ENCODE measurements around the gene KIAA1210. TPM values are rescaled to one million over a fixed set of nuclear protein-coding genes. Genes with fewer than 3 reads are reported as not detected.

The KIAA1210 gene
- total and polyA plus RNA-seq, 4 donors, result 0.20 TPM; not detected in 3

DNA sequence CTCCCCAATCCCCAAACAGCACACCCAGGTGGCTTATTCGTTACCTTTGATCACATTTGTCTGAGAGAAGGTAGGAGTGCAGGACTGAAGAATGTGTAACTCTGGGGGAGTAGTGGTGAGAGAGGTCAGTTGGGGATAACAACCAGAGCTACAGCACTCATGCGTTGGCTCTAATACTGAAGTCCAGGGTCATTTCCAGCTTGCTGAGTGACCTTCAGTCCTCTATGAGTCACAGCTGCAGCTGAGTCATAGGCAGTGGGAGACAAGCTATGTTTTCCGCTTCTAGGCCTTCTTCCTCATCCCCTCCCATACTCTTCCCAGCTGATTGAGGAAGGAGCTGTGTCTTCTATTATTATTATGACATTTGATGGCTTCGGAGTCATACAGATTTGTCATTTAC lies 86.4 kb downstream of the KIAA1210 start:
- peak in 1 of 3 donors; percentile 16 for DNase-seq
- peak overlapping the region; percentile 63 to 88 for H3K27ac ChIP-seq (ENCODE audit: low read depth in 1 of 2, low read length in 1 of 2)
- no peaks in the 10 kb centered on the region for H3K36me3 ChIP-seq (ENCODE audit: control insufficient read depth in 4 of 4, insufficient read depth in 4 of 4, low read length in 4 of 4)
- H3K4me3 ChIP-seq, result no peak overlapping the region
- no peaks in the 10 kb centered on the region for H3K27me3 ChIP-seq (ENCODE audit: control insufficient read depth in 3 of 3, insufficient read depth in 3 of 3, low read length in 2 of 3)
- peaks cover 0 to 5% (median 0%) of the 10 kb centered on the region in 5 donors for H3K4me1 ChIP-seq (ENCODE audit: control insufficient read depth in 5 of 5, insufficient read depth in 5 of 5, low read length in 5 of 5)
- TF ChIP-seq, protein P1, sequence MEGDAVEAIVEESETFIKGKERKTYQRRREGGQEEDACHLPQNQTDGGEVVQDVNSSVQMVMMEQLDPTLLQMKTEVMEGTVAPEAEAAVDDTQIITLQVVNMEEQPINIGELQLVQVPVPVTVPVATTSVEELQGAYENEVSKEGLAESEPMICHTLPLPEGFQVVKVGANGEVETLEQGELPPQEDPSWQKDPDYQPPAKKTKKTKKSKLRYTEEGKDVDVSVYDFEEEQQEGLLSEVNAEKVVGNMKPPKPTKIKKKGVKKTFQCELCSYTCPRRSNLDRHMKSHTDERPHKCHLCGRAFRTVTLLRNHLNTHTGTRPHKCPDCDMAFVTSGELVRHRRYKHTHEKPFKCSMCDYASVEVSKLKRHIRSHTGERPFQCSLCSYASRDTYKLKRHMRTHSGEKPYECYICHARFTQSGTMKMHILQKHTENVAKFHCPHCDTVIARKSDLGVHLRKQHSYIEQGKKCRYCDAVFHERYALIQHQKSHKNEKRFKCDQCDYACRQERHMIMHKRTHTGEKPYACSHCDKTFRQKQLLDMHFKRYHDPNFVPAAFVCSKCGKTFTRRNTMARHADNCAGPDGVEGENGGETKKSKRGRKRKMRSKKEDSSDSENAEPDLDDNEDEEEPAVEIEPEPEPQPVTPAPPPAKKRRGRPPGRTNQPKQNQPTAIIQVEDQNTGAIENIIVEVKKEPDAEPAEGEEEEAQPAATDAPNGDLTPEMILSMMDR (IDR thresholded peaks at IDR 0.05; ENCODE audit: control extremely low read depth, extremely low read depth), result no peak
- peak; percentile 88 for ATAC-seq (ENCODE audit: insufficient read depth, low FRiP score)
- WGBS, 2 donors, result 44 to 47% methylated on average over 4 of the region's 4 CpGs
- H3K9me3 ChIP-seq (ENCODE audit: control insufficient read depth in 4 of 4, insufficient read depth in 3 of 4, low read length in 3 of 4), result no peaks in the 10 kb centered on the region
- no peak overlapping the region for H3K9ac ChIP-seq (ENCODE audit: insufficient read depth in 1 of 2, low read length in 2 of 2)

DNA sequence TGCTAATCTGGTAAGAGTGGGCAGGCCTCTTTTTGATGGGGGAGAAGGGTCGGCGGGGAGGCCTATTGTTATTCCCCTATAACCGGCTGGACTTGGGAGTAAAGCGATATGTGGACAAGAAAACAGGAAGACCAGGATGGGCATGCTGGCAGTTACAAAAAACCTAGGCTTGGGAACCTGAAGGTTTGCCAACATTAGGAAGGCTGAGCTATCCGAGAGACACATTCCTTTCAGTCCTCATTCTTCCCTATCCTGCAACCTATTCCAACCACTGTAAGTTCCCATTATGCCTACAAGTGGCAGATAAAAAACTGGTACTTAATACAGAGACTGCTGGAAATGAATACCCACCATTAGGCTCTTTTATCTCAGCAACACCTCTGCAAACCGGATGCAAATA lies 87.2 kb downstream of the KIAA1210 start:
- ATAC-seq (ENCODE audit: insufficient read depth, low FRiP score), result no peak
- Histone ChIP-seq H3K27me3 (ENCODE audit: control insufficient read depth in 3 of 3, insufficient read depth in 3 of 3, low read length in 2 of 3) (no peaks in the 10 kb centered on the region), H3K9ac (ENCODE audit: insufficient read depth in 1 of 2, low read length in 2 of 2) (no peak overlapping the region), H3K9me3 (ENCODE audit: control insufficient read depth in 4 of 4, insufficient read depth in 3 of 4, low read length in 3 of 4) (no peaks in the 10 kb centered on the region), H3K27ac (ENCODE audit: low read depth in 1 of 2, low read length in 1 of 2) (peak overlapping the region in 1 of 2 donors; percentile 88), H3K4me3 (no peak overlapping the region), H3K4me1 (ENCODE audit: control insufficient read depth in 5 of 5, insufficient read depth in 5 of 5, low read length in 5 of 5) (peaks cover 0 to 5% (median 0%) of the 10 kb centered on the region in 5 donors), H3K36me3 (ENCODE audit: control insufficient read depth in 4 of 4, insufficient read depth in 4 of 4, low read length in 4 of 4) (no peaks in the 10 kb centered on the region)
- DNase-seq, result no peak
- 62 to 88% methylated on average over 6 of the region's 6 CpGs for WGBS, 2 donors
- TF ChIP-seq, protein P1 (IDR thresholded peaks at IDR 0.05; ENCODE audit: control extremely low read depth, extremely low read depth), result no peak

DNA sequence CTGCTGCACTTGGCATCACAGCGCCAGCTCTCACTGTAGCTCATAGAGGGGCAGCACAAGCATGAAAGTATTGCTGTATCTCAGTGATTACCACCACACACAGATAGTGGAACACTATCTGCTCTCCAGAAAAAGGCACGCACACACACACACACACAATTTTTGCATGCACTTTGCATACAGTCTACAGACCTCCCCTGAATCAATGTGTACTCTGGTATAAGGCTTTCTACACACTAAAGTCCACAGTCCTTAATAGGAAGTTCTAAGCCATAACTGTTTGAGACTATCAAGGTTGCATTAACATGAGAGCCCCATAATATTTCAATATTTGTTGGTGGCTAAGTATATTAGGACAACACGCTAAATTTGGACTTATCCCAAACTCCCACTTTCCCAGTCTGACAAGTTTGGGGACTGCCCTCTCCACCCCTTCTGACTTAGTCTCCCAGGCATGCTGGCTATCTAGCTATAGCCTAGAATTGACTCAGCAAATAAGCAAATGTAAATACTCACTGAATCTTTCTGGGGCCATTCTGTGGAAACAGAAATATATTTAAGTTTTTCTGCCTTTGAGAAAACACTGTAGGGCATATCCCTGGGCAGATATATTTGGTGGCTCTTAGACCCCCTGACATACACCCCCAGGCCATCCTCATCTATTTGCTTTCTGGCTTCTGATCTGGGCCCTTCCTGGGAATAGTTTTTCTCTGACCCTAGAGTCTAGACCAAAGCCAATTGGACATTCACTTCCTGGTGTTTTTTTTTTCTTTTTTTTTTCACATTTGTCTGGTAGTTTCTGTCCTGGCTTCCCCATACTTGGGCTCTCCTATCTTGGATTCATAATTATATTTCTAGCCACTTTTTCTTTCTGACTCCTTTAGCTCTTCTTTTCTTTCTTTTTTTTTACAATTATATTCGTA lies 91.2 kb downstream of the KIAA1210 start:
- TF ChIP-seq, protein P1 (IDR thresholded peaks at IDR 0.05; ENCODE audit: control extremely low read depth, extremely low read depth), result no peak
- no peak for ATAC-seq (ENCODE audit: insufficient read depth, low FRiP score)
- H3K27me3 ChIP-seq (ENCODE audit: control insufficient read depth in 3 of 3, insufficient read depth in 3 of 3, low read length in 2 of 3), result no peaks in the 10 kb centered on the region
- no peak overlapping the region for H3K4me3 ChIP-seq
- no peaks in the 10 kb centered on the region for H3K36me3 ChIP-seq (ENCODE audit: control insufficient read depth in 4 of 4, insufficient read depth in 4 of 4, low read length in 4 of 4)
- 81 to 87% methylated on average over 4 of the region's 4 CpGs for WGBS, 2 donors
- peaks cover 0 to 5% (median 0%) of the 10 kb centered on the region in 5 donors for H3K4me1 ChIP-seq (ENCODE audit: control insufficient read depth in 5 of 5, insufficient read depth in 5 of 5, low read length in 5 of 5)
- peak in 1 of 3 donors; percentile 17 for DNase-seq
- H3K27ac ChIP-seq (ENCODE audit: low read depth in 1 of 2, low read length in 1 of 2), result no peak overlapping the region
- no peak overlapping the region for H3K9ac ChIP-seq (ENCODE audit: insufficient read depth in 1 of 2, low read length in 2 of 2)
- H3K9me3 ChIP-seq (ENCODE audit: control insufficient read depth in 4 of 4, insufficient read depth in 3 of 4, low read length in 3 of 4), result peaks cover 0 to 9% (median 0%) of the 10 kb centered on the region in 4 donors

All from lung (tissue), 12 donors.